ENCODE results near the gene TMEM132D.
"Not testable (repeated sequence)": the region's sequence is repeated elsewhere in the genome, so short reads cannot be mapped to it uniquely, and the experiment has no call there.

TMEM132D gene

GRCh38 chr12:129195081-129195480 lies 708.7 kb downstream of the TMEM132D start:
- no peak for DNase-seq (ENCODE audit: low read depth in 2 of 2, low spot score in 1 of 2)

- no peak for DNase-seq (ENCODE audit: low read depth in 2 of 2, low spot score in 1 of 2)
Observed at GRCh38 chr12:129193263-129193871, 710.5 kb downstream of the TMEM132D start.

DNA sequence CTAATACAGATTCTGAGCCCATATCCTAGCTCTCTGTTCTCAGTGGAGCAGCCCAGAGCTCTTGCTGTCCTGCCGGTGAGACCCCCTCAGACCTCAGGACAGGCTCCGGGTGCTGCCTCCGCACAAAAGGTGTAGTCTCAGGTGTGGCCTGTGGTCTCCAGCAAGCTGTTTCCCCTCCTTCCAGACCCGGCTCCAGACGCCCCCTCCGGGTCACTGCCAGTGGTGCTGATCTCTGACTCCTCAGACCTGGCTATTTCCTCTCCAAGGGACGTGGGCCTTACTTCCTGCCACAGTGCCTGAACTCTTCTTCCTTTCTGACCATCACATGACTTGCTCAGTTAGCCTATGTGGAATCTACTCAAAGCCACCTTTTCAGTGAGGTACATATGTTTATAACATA lies 713.0 kb downstream of the TMEM132D start:
- no peak for DNase-seq (ENCODE audit: low read depth in 2 of 2, low spot score in 1 of 2)

DNA sequence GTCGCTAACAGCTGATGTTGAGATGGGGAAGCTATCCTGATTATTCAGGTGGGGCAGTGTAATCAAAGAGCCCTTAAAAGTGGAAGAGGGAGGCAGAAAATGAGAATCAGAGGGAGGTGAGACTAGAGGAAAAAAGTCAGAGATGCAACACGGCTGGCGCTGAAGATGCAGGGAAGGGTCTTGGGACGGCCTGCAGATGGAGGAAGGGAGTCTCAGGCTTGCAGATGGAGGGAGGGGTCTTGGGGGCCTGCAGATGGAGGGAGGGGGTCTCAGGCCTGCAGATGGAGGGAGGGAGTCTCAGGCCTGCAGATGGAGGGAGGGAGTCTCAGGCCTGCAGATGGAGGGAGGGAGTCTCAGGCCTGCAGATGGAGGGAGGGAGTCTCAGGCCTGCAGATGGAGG lies 713.9 kb downstream of the TMEM132D start:
- not testable (repeated sequence) for DNase-seq (ENCODE audit: low read depth in 2 of 2, low spot score in 1 of 2)

- DNase-seq (ENCODE audit: low read depth in 2 of 2, low spot score in 1 of 2): no peak
Observed at GRCh38 chr12:129186952-129187351, 716.9 kb downstream of the TMEM132D start.

DNA sequence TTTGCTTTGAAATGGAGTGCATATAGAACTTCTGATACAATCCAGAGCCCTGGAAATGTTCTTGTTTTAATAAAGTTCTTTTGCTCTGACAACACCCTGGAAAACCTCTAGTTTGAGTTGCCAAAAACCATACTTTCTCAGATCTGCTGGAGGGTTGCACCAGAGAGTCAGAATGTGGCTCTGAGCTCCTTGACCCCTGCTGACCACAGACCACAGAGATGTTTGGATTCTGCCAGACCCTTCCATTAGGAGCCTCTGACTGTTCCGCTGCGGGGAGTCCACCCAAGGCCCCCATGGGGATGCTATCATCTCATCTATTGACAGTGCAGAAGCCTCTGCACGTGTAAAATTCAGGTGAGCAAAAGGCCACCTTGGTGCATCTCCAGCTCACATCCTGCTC lies 718.0 kb downstream of the TMEM132D start:
- no peak for DNase-seq (ENCODE audit: low read depth in 2 of 2, low spot score in 1 of 2)

GRCh38 chr12:129184127-129184928 lies 719.5 kb downstream of the TMEM132D start:
- DNase-seq (ENCODE audit: low read depth in 2 of 2, low spot score in 1 of 2): no peak

DNA sequence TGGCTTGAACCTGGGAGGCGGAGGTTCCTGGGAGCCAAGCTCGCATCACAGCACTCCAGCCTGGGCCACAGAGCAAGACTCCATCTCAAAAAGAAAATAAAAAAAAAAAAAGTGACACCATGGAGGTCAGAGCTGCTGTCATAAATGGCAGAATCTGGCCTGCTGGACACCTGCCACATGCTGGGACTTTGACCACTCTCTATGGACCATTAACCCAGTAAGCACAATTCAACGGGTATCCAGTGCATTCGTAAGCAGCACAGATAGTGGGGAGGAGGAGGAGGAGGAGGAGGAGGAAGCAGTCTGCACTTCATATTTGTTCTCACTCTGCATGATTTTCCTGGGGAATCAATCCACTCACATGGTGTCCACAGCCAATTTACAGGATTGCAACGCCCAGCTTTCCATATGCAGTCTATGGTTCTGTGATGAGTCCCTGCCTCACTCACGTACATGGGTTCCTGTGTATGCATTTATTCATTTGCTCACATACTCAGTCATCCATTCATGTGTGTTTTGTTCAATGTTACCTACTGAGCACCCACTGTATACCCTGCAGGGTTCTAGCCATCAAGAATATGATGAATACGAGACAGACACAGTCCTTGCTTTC lies 723.8 kb downstream of the TMEM132D start:
- DNase-seq (ENCODE audit: low read depth in 2 of 2, low spot score in 1 of 2): no peak

DNA sequence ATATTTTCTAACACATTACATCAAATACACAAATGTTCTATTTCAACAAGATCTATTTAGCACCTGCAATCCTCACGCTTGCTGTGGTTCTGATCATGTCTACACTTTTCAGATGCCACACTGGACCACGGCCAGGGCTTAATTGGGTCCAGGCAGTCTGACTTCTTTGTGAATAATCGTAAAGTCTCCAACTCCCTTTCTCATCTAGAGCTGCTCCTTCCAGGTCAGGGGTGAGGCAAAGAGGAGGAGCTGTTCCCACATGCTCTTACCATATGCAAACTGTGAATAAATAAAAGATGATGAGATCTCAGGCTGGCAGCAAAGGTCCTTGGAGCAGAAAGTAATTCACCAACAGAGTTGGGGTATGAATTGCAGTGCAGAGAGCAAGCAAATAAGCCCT lies 733.9 kb downstream of the TMEM132D start:
- no peak for DNase-seq (ENCODE audit: low read depth in 2 of 2, low spot score in 1 of 2)

- no peak for DNase-seq (ENCODE audit: low read depth in 2 of 2, low spot score in 1 of 2)
Observed at GRCh38 chr12:129163861-129164260, 740.0 kb downstream of the TMEM132D start.

- no peak for DNase-seq (ENCODE audit: low read depth in 2 of 2, low spot score in 1 of 2)
Observed at GRCh38 chr12:129163461-129163860, 740.4 kb downstream of the TMEM132D start.

DNA sequence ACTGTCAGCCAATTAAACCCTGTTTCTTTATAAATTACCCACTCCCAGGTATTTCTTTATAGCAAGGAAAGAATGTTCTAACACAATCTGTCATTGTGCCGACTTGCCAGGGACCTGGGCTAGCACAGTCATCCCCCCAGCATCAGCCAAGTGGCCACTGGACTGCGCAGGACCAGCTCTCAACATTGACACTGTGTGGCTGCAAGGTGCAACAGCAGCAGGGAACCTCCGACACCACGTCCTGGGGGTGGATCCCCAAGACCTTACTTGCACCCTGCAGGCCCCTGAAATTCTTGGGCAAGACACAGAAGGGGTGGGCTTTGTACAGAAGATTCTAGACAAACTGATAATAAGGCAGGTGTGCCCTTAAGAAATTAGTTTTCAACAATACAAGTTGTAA lies 741.0 kb downstream of the TMEM132D start:
- no peak for DNase-seq (ENCODE audit: low read depth in 2 of 2, low spot score in 1 of 2)

GRCh38 chr12:129161511-129161910 lies 742.3 kb downstream of the TMEM132D start:
- no peak for DNase-seq (ENCODE audit: low read depth in 2 of 2, low spot score in 1 of 2)

- no peak for DNase-seq (ENCODE audit: low read depth in 2 of 2, low spot score in 1 of 2)
Observed at GRCh38 chr12:129160282-129160681, 743.5 kb downstream of the TMEM132D start.

- DNase-seq (ENCODE audit: low read depth in 2 of 2, low spot score in 1 of 2): no peak
Observed at GRCh38 chr12:129152351-129153104, 751.3 kb downstream of the TMEM132D start.

DNA sequence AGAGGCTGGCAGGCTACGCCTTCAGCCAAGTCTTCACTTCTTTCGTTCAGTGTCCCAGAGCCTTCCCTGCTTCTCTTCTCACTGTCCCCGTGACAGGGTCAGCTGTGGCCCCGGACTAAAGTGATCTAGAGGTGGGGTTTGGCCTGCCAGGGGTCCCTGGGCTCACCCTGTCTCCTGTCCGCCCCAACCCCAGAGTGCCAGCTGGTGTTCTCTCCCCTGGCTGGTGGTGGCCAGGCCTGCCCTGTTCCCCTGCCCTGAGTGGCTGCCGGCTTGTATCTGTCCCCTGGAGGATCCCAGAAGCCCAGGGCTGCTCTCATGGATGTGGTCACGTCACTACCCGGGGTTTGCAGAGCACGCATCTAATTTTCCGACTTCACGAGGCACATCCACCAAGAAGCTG lies 753.1 kb downstream of the TMEM132D start:
- no peak for DNase-seq (ENCODE audit: low read depth in 2 of 2, low spot score in 1 of 2)

- no peak for DNase-seq (ENCODE audit: low read depth in 2 of 2, low spot score in 1 of 2)
Observed at GRCh38 chr12:129145381-129145780, 758.4 kb downstream of the TMEM132D start.

GRCh38 chr12:129138776-129139175 lies 765.0 kb downstream of the TMEM132D start:
- DNase-seq (ENCODE audit: low read depth in 2 of 2, low spot score in 1 of 2): no peak

GRCh38 chr12:129136694-129137325 lies 767.0 kb downstream of the TMEM132D start:
- DNase-seq (ENCODE audit: low read depth in 2 of 2, low spot score in 1 of 2): no peak

GRCh38 chr12:129127771-129128170 lies 776.1 kb downstream of the TMEM132D start:
- DNase-seq (ENCODE audit: low read depth in 2 of 2, low spot score in 1 of 2): no peak

DNA sequence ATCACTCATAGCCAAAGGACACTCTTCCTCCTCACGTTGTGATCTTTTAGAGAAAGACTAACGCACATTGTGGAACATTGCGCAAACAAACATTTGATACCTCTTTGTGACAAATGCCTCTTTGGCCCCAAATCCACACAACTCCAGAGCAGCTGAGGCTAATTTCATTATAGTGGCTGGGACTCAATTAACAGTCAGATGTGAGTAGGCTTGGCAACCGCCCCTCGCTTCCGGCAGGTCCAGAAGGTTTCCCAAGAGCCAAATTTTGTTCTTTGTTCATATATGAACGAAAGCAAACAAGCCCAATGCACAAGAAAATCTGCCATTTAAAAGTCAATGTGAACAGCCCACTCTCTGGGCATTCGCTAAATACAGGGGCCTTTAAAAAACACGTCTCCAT lies 776.6 kb downstream of the TMEM132D start:
- no peak for DNase-seq (ENCODE audit: low read depth in 2 of 2, low spot score in 1 of 2)
